Measurements from ENCODE around the gene EPB41L4A. TPM values are rescaled to one million over a fixed set of nuclear protein-coding genes. Genes with fewer than 3 reads are reported as not detected.

The EPB41L4A gene
- total and polyA plus RNA-seq, 12 donors = 6.2 to 28.4 (median 17.5) TPM

GRCh38 chr5:112388074-112388473 lies 31.0 kb downstream of the EPB41L4A start:
- no peaks in the 10 kb centered on the region for H3K36me3 ChIP-seq
- no peak overlapping the region for H3K27ac ChIP-seq
- ATAC-seq = no peak
- DNase-seq = no peak
- H3K9me3 ChIP-seq = no peaks in the 10 kb centered on the region
- intact Hi-C loops (cut with DNase I) = no loop called here
- no peak for TF ChIP-seq CTCF (IDR thresholded peaks at IDR 0.05)
- no peaks in the 10 kb centered on the region for H3K27me3 ChIP-seq
- 82 to 86% methylated on average over 4 of the region's 4 CpGs for WGBS, 2 donors
- peaks cover 0 to 46% (median 10%) of the 10 kb centered on the region in 9 donors for H3K4me1 ChIP-seq
- no peak overlapping the region for H3K4me3 ChIP-seq

GRCh38 chr5:112386766-112387165 lies 32.3 kb downstream of the EPB41L4A start:
- Histone ChIP-seq H3K4me1 (peaks cover 0 to 51% (median 12%) of the 10 kb centered on the region in 9 donors), H3K27ac (no peak overlapping the region), H3K9me3 (no peaks in the 10 kb centered on the region), H3K36me3 (no peaks in the 10 kb centered on the region), H3K27me3 (no peaks in the 10 kb centered on the region), H3K4me3 (no peak overlapping the region)
- peak in 1 of 2 donors; percentile 14 for DNase-seq
- peak in 3 of 8 donors; percentile 10 to 47 (median 17) for ATAC-seq
- TF ChIP-seq CTCF (IDR thresholded peaks at IDR 0.05) = no peak
- intact Hi-C loops (cut with DNase I) = no loop called here
- 71% methylated on average over 5 of the region's 5 CpGs for WGBS, 2 donors

- intact Hi-C loops (cut with DNase I) = no loop called here
- H3K4me3 ChIP-seq = no peak overlapping the region
- 90 to 91% methylated on average over 1 of the region's 1 CpG for WGBS, 2 donors
- H3K4me1 ChIP-seq = peaks cover 0 to 59% (median 14%) of the 10 kb centered on the region in 9 donors
- no peak overlapping the region for H3K27ac ChIP-seq
- no peaks in the 10 kb centered on the region for H3K27me3 ChIP-seq
- no peaks in the 10 kb centered on the region for H3K9me3 ChIP-seq
- no peak for TF ChIP-seq CTCF (IDR thresholded peaks at IDR 0.05)
- H3K36me3 ChIP-seq = no peaks in the 10 kb centered on the region
- ATAC-seq (no peak), DNase-seq (no peak)
Measured at GRCh38 chr5:112385969-112386368, 33.1 kb downstream of the EPB41L4A start.

- no peaks in the 10 kb centered on the region for H3K36me3 ChIP-seq
- H3K4me3 ChIP-seq = no peak overlapping the region
- intact Hi-C loops (cut with DNase I) = no loop called here
- H3K27ac ChIP-seq = no peak overlapping the region
- ATAC-seq = no peak
- peaks cover 0 to 62% (median 14%) of the 10 kb centered on the region in 9 donors for H3K4me1 ChIP-seq
- TF ChIP-seq CTCF (IDR thresholded peaks at IDR 0.05) = no peak
- H3K27me3 ChIP-seq = no peaks in the 10 kb centered on the region
- no peak for DNase-seq
- WGBS, 2 donors = 81 to 96% methylated on average over 3 of the region's 3 CpGs
- H3K9me3 ChIP-seq = no peaks in the 10 kb centered on the region
Measured at GRCh38 chr5:112385566-112385965, 33.5 kb downstream of the EPB41L4A start.

All from heart right ventricle (tissue), 16 donors.